HG03521 (cell line): ENCODE measurements around the gene GADD45G.
A peak's percentile ranks its signal among the peaks of the same experiment; 100 is the strongest.

Experiments
- ATAC-seq: cut with Tn5 transposase; IDR thresholded peaks from one replicate; pipeline ENCODE4 v1.9.1; 2021; ENCODE audit warnings: mild to moderate bottlenecking, moderate library complexity; ENCODE audit not compliant: unreplicated experiment

The GADD45G gene

GRCh38 chr9:89604729-89605464 is at the start of gene GADD45G:
TSS of gene GADD45G (plus strand) at chr9:89605012. CDS start at chr9:89605122, 110 bp downstream.
- peak; percentile 42 for ATAC-seq

- ATAC-seq, result no peak
Measured at GRCh38 chr9:89555036-89555415, 49.8 kb upstream of the GADD45G start.

GRCh38 chr9:89555451-89556375 is 49.1 kb upstream of the GADD45G start:
- peak; percentile 57 for ATAC-seq

DNA sequence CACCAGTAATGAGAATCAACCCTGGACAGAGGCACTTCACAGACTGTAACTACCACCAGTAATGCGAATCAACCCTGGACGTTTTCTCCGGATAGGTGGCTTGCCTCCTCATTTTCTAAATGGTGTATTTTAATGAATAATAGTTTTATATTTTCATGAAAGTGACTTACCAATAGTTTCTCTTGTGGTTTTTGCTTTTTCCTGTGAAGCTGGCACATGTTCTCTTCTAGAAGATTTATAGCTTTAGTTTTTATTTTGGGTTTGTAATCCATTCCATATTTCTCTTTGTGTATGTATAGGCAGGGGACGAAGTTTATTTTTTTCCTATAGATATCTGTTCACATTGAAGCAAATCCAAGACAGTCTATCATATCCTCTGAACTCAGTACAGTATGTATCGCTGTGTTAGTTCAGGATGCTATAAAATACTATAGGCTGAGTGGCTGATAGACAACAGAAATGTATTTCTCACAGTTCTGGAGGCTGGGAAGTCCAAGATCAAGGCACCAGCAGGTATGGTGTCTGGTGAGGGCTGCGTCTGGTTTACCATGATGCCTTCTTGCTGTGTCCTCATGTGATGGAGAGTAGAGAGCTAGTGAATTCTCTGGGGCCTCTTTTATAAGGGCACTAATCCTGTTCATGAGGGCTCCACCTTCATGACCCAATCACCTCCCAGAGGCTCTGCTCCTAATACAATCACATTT is 46.5 kb upstream of the GADD45G start:
- ATAC-seq, result no peak

GRCh38 chr9:89558948-89559347 is 45.9 kb upstream of the GADD45G start:
- no peak for ATAC-seq

GRCh38 chr9:89562186-89562814 is 42.5 kb upstream of the GADD45G start:
- ATAC-seq, result no peak

- no peak for ATAC-seq
Measured at GRCh38 chr9:89563571-89564345, 41.1 kb upstream of the GADD45G start.

DNA sequence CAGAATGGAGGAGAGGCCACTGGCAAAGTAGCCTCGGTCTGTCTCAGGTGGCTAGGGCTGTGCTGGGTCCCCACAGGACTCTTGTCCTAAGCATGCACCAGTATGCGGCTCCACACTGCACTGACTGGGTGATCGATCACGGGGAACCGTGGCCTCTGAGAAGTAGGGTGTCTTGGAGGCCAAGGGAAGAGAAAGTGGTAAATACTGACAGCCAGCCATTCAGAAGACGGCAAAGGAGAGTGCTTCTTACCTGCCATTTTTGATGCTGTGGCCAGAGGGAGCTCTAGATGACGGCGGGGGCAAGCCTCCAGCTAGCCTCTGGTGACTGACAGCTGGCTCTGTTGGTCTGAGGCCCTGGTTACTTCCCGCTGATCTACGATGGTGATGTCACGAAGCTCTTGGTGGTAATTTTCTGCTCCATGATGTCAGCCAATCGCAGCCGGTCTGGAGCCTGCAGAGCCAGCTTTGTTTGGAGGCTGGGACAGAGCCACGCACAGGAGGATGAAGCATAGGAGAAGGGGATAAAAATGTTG is 40.4 kb upstream of the GADD45G start:
- ATAC-seq, result no peak

DNA sequence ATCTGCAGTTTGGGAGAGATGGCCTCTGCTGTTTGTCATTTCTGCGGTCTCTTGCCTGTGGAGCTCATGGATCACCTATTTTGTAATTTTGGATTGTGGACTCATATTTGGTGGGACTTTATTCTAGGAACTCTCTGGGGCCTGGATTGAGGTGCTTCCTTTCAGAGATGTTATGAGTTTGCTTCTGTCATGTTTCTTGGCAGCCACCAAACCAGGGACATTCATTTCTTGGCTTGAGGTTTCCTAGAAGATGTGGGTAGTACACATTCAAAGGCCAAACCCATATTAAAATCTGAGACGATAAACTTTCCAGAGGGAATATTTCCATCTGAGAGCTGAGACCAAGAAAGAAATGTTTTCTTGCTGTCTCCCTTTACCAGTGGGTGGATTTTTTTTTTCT is 37.2 kb upstream of the GADD45G start:
- no peak for ATAC-seq

DNA sequence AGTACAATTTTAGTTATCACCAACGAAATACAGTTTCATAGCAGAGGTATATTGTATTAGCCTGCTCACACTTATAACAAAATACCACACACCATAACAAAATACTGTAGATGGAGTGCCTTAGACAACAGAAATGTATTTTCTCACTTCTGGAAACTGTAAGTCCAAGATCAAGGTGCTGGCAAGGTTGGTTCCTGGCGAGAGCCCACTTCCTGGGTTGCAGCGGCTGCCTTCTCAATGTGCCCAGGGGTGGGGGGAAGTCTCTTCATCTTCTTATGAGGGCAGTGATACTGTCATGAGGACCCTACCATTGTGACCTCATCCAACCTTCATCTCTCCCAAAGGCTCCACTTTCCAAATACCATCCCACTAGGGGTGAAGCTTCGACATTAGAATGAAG is 30.5 kb upstream of the GADD45G start:
- ATAC-seq, result no peak

DNA sequence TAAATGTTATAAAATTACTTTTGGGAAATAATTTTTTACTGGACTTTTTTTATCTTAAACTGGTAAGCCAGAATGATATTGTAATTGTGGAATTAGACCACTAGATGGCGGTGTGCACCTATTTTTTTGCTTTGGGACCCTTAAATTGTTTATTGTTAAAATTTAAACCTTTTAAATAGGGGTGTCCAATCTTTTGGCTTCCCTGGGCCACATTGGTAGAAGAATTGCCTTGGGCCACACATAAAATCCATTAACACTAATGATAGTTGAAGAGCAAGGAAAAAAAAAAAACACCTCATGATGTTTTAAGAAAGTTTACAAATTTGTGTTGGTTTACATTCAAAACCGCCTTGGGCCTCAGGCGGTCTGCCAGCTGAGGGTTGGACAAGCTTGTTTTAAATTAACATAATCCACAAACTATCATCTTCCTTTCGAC is 28.4 kb upstream of the GADD45G start:
- ATAC-seq, result no peak

GRCh38 chr9:89577363-89577762 is 27.4 kb upstream of the GADD45G start:
- no peak for ATAC-seq

GRCh38 chr9:89579741-89580385 is 24.9 kb upstream of the GADD45G start:
- ATAC-seq, result no peak

GRCh38 chr9:89586311-89586710 is 18.5 kb upstream of the GADD45G start:
- no peak for ATAC-seq

DNA sequence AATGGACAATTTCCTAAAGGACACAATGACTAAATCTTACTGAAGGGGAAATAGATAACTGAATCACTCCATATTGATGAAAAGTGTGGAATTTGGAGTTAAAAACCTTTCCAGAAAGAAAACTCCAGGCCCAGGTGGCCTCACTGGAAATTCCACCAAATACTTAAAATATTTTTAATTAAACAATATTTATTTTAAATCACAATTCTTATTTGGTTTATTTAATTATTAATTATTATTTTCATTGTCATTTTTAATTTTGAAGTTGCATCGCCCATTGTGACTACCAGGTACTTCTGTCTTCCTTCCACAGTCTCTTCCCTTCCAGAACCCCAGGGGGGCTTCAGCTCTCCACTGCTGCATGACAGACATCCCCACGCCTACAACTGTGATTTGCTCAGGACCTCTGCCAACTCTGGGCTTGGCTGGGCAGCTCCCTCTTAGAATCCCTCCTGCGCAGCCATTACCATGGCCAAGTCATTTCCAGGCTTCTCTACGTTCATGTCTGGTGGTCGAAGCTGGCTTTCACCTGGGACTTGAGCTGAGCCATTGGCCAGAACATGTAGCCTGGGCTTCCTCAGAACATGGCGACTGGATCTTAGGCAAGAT is 16.4 kb upstream of the GADD45G start:
- ATAC-seq, result no peak

DNA sequence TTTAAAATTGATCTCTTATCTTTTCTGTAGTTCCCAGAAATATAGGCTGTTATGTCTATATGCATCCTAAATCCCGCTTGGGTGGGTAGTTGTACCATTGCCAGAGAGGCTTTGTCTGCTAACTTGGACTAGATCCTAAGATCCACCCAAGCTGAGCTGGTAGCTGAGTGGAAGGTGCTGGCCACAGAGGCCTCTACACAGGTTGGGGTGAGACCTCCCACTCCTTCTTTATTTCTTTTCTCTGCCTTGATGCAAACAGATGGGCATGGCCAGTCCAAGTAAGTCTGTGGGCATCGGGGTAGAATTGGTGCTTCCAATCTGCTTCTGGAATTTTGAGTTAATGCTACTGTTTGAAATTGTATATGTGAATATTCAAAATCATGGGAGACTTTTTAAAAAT is 14.4 kb upstream of the GADD45G start:
- ATAC-seq, result no peak

GRCh38 chr9:89591274-89592212 is 13.3 kb upstream of the GADD45G start:
- ATAC-seq, result no peak
